ENCODE measurements around the gene CALCR. TPM values are rescaled to one million over a fixed set of nuclear protein-coding genes. Genes with fewer than 3 reads are reported as not detected.

The CALCR gene
- total and polyA plus RNA-seq, 4 donors, result 0.04 to 0.20 (median 0.09) TPM

- DNase-seq (no peak), ATAC-seq (ENCODE audit: insufficient read depth, low FRiP score) (no peak)
- 72 to 79% methylated on average over 3 of the region's 3 CpGs for WGBS, 2 donors
- TF ChIP-seq CTCF (IDR thresholded peaks at IDR 0.05; ENCODE audit: control extremely low read depth, extremely low read depth), result no peak
- Histone ChIP-seq H3K9ac (ENCODE audit: insufficient read depth in 1 of 2, low read length in 2 of 2) (no peak overlapping the region), H3K36me3 (ENCODE audit: control insufficient read depth in 4 of 4, insufficient read depth in 4 of 4, low read length in 4 of 4) (no peaks in the 10 kb centered on the region), H3K27ac (ENCODE audit: low read depth in 1 of 2, low read length in 1 of 2) (no peak overlapping the region), H3K27me3 (ENCODE audit: control insufficient read depth in 3 of 3, insufficient read depth in 3 of 3, low read length in 2 of 3) (no peaks in the 10 kb centered on the region), H3K4me3 (no peak overlapping the region), H3K4me1 (ENCODE audit: control insufficient read depth in 5 of 5, insufficient read depth in 5 of 5, low read length in 5 of 5) (no peaks in the 10 kb centered on the region), H3K9me3 (ENCODE audit: control insufficient read depth in 4 of 4, insufficient read depth in 3 of 4, low read length in 3 of 4) (peaks cover 0 to 9% (median 1%) of the 10 kb centered on the region in 4 donors)
Measured at GRCh38 chr7:93409324-93409723, 165.2 kb downstream of the CALCR start.

GRCh38 chr7:93407239-93407638, 167.3 kb downstream of the CALCR start:
- DNase-seq (no peak), ATAC-seq (ENCODE audit: insufficient read depth, low FRiP score) (no peak)
- no peak overlapping the region for H3K4me3 ChIP-seq
- H3K4me1 ChIP-seq (ENCODE audit: control insufficient read depth in 5 of 5, insufficient read depth in 5 of 5, low read length in 5 of 5), result no peaks in the 10 kb centered on the region
- H3K9ac ChIP-seq (ENCODE audit: insufficient read depth in 1 of 2, low read length in 2 of 2), result no peak overlapping the region
- no peaks in the 10 kb centered on the region for H3K27me3 ChIP-seq (ENCODE audit: control insufficient read depth in 3 of 3, insufficient read depth in 3 of 3, low read length in 2 of 3)
- no peaks in the 10 kb centered on the region for H3K36me3 ChIP-seq (ENCODE audit: control insufficient read depth in 4 of 4, insufficient read depth in 4 of 4, low read length in 4 of 4)
- no peak for TF ChIP-seq CTCF (IDR thresholded peaks at IDR 0.05; ENCODE audit: control extremely low read depth, extremely low read depth)
- no peak overlapping the region for H3K27ac ChIP-seq (ENCODE audit: low read depth in 1 of 2, low read length in 1 of 2)
- H3K9me3 ChIP-seq (ENCODE audit: control insufficient read depth in 4 of 4, insufficient read depth in 3 of 4, low read length in 3 of 4), result peaks cover 0 to 9% (median 1%) of the 10 kb centered on the region in 4 donors
- WGBS, 2 donors, result 80 to 81% methylated on average over 5 of the region's 5 CpGs

- ATAC-seq (ENCODE audit: insufficient read depth, low FRiP score) (no peak), DNase-seq (no peak)
- Histone ChIP-seq H3K4me3 (no peak overlapping the region), H3K9me3 (ENCODE audit: control insufficient read depth in 4 of 4, insufficient read depth in 3 of 4, low read length in 3 of 4) (peaks cover 0 to 9% (median 1%) of the 10 kb centered on the region in 4 donors), H3K4me1 (ENCODE audit: control insufficient read depth in 5 of 5, insufficient read depth in 5 of 5, low read length in 5 of 5) (no peaks in the 10 kb centered on the region), H3K36me3 (ENCODE audit: control insufficient read depth in 4 of 4, insufficient read depth in 4 of 4, low read length in 4 of 4) (no peaks in the 10 kb centered on the region), H3K27me3 (ENCODE audit: control insufficient read depth in 3 of 3, insufficient read depth in 3 of 3, low read length in 2 of 3) (no peaks in the 10 kb centered on the region), H3K27ac (ENCODE audit: low read depth in 1 of 2, low read length in 1 of 2) (no peak overlapping the region), H3K9ac (ENCODE audit: insufficient read depth in 1 of 2, low read length in 2 of 2) (no peak overlapping the region)
- no peak for TF ChIP-seq CTCF (IDR thresholded peaks at IDR 0.05; ENCODE audit: control extremely low read depth, extremely low read depth)
- WGBS, 2 donors, result 87 to 90% methylated on average over 5 of the region's 5 CpGs
Measured at GRCh38 chr7:93402944-93403343, 171.6 kb downstream of the CALCR start.

- ATAC-seq (ENCODE audit: insufficient read depth, low FRiP score) (no peak), DNase-seq (no peak)
- no peak overlapping the region for H3K9ac ChIP-seq (ENCODE audit: insufficient read depth in 1 of 2, low read length in 2 of 2)
- no peak for TF ChIP-seq CTCF (IDR thresholded peaks at IDR 0.05; ENCODE audit: control extremely low read depth, extremely low read depth)
- no peak overlapping the region for H3K27ac ChIP-seq (ENCODE audit: low read depth in 1 of 2, low read length in 1 of 2)
- no peaks in the 10 kb centered on the region for H3K9me3 ChIP-seq (ENCODE audit: control insufficient read depth in 4 of 4, insufficient read depth in 3 of 4, low read length in 3 of 4)
- no peak overlapping the region for H3K4me3 ChIP-seq
- H3K4me1 ChIP-seq (ENCODE audit: control insufficient read depth in 5 of 5, insufficient read depth in 5 of 5, low read length in 5 of 5), result no peaks in the 10 kb centered on the region
- 84 to 88% methylated on average over 3 of the region's 3 CpGs for WGBS, 2 donors
- no peaks in the 10 kb centered on the region for H3K36me3 ChIP-seq (ENCODE audit: control insufficient read depth in 4 of 4, insufficient read depth in 4 of 4, low read length in 4 of 4)
- H3K27me3 ChIP-seq (ENCODE audit: control insufficient read depth in 3 of 3, insufficient read depth in 3 of 3, low read length in 2 of 3), result no peaks in the 10 kb centered on the region
Measured at GRCh38 chr7:93399642-93400041, 174.9 kb downstream of the CALCR start.

All from lung (tissue), 12 donors.